HFFc6 (cell line): ENCODE data around the gene PLEKHM1. TPM values are rescaled to one million over a fixed set of nuclear protein-coding genes. Genes with fewer than 3 reads are reported as not detected.
A peak's percentile ranks its signal among the peaks of the same experiment; 100 is the strongest.

Experiments used
- DNase-seq: peaks from one replicate; pipeline ENCODE4 v3.0.0-alpha.2; 2018
- H3K27ac Mint-ChIP-seq: 2 replicates; pipeline ENCODE4 v1.8.0; 2020; ENCODE audit warnings: mild to moderate bottlenecking, mixed read lengths
- H3K27me3 Mint-ChIP-seq: 2 replicates; pipeline ENCODE4 v1.8.0; 2021; ENCODE audit warnings: mild to moderate bottlenecking, moderate library complexity, mixed read lengths; ENCODE audit not compliant: insufficient read depth
- H3K36me3 Mint-ChIP-seq: 2 replicates; pipeline ENCODE4 v1.8.0; 2021; ENCODE audit warnings: low read depth, mixed read lengths
- H3K4me1 Mint-ChIP-seq: 2 replicates; pipeline ENCODE4 v1.8.0; 2020; ENCODE audit warnings: low read depth, mixed read lengths
- H3K4me3 Mint-ChIP-seq: 2 replicates; pipeline ENCODE4 v1.8.0; 2020; ENCODE audit warnings: mild to moderate bottlenecking, moderate library complexity, mixed read lengths
- H3K9me3 Mint-ChIP-seq: 2 replicates; pipeline ENCODE4 v1.8.0; 2020; ENCODE audit warnings: mild to moderate bottlenecking, mixed read lengths
- total RNA-seq, 6 experiments: library from RNA; stranded (reverse); fragmentation: NEBNext Ultra II Directional; extraction: Animal tissue kit (Norgen Biotek cat#: 25700); gene quantifications; 2 replicates in 1 of 6; 3 replicates in 5 of 6; pipeline ENCODE4 v1.2.3, GENCODE V29; 2021
- TF ChIP-seq, protein P1 (sequence below): fragments of 200-600 bp; sonication (generic); IDR thresholded peaks from 2 replicates; pipeline ENCODE4 v1.5.0; 2021; ENCODE audit warnings: antibody characterized with exemption, mild to moderate bottlenecking

Gene PLEKHM1
- total RNA-seq, 6 experiments from 2014 or later: 32.0 to 43.1 (median 36.5) TPM

GRCh38 chr17:45411348-45412105, 79.0 kb downstream of the PLEKHM1 start:
- Mint-ChIP-seq H3K36me3 (no peaks in the 10 kb centered on the region), H3K27me3 (peaks cover 2% of the 10 kb centered on the region), H3K4me3 (no peak overlapping the region), H3K27ac (no peak overlapping the region), H3K9me3 (no peaks in the 10 kb centered on the region), H3K4me1 (peaks cover 10% of the 10 kb centered on the region)
- peak; percentile 34 for DNase-seq
- TF ChIP-seq, protein P1, sequence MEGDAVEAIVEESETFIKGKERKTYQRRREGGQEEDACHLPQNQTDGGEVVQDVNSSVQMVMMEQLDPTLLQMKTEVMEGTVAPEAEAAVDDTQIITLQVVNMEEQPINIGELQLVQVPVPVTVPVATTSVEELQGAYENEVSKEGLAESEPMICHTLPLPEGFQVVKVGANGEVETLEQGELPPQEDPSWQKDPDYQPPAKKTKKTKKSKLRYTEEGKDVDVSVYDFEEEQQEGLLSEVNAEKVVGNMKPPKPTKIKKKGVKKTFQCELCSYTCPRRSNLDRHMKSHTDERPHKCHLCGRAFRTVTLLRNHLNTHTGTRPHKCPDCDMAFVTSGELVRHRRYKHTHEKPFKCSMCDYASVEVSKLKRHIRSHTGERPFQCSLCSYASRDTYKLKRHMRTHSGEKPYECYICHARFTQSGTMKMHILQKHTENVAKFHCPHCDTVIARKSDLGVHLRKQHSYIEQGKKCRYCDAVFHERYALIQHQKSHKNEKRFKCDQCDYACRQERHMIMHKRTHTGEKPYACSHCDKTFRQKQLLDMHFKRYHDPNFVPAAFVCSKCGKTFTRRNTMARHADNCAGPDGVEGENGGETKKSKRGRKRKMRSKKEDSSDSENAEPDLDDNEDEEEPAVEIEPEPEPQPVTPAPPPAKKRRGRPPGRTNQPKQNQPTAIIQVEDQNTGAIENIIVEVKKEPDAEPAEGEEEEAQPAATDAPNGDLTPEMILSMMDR: no peak

- TF ChIP-seq, protein P1: no peak
- H3K9me3 Mint-ChIP-seq: no peaks in the 10 kb centered on the region
- peaks cover 10% of the 10 kb centered on the region for H3K4me1 Mint-ChIP-seq
- H3K4me3 Mint-ChIP-seq: no peak overlapping the region
- H3K36me3 Mint-ChIP-seq: no peaks in the 10 kb centered on the region
- H3K27ac Mint-ChIP-seq: no peak overlapping the region
- H3K27me3 Mint-ChIP-seq: peaks cover 2% of the 10 kb centered on the region
- DNase-seq: no peak
These were observed 80.1 kb downstream of the PLEKHM1 start for GRCh38 chr17:45410144-45411091.

DNA sequence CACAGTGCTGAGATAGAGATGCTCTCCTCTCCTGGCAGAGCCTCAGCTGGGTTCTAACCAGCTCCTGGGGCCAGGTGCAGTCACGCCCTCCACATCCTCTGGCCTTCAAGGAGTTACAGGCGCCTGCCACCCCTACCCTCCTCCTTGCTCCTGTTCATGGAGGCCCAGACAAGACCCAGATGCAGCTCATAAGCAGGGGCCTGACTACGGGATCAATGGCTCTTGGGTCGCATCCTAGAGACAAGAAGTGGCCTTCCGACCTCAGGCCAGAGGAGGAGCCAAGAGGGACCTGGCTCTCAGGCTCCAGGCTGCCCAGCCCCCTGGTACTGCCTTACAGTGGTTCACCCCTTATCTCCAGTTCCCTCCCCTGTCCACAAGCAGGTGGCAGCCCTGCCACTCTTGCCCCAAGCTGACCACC, 80.9 kb downstream of the PLEKHM1 start:
- H3K27me3 Mint-ChIP-seq: peaks cover 2% of the 10 kb centered on the region
- DNase-seq: no peak
- H3K9me3 Mint-ChIP-seq: no peaks in the 10 kb centered on the region
- H3K4me3 Mint-ChIP-seq: no peak overlapping the region
- peaks cover 10% of the 10 kb centered on the region for H3K4me1 Mint-ChIP-seq
- H3K36me3 Mint-ChIP-seq: no peaks in the 10 kb centered on the region
- no peak overlapping the region for H3K27ac Mint-ChIP-seq
- TF ChIP-seq, protein P1: no peak

GRCh38 chr17:45408611-45409421, 81.7 kb downstream of the PLEKHM1 start:
- Mint-ChIP-seq H3K9me3 (no peaks in the 10 kb centered on the region), H3K36me3 (no peaks in the 10 kb centered on the region), H3K4me1 (peaks cover 10% of the 10 kb centered on the region), H3K27me3 (peaks cover 2% of the 10 kb centered on the region), H3K4me3 (no peak overlapping the region), H3K27ac (no peak overlapping the region; the same call in 1 of the 2 replicates)
- DNase-seq: peak; percentile 34
- TF ChIP-seq, protein P1: no peak

DNA sequence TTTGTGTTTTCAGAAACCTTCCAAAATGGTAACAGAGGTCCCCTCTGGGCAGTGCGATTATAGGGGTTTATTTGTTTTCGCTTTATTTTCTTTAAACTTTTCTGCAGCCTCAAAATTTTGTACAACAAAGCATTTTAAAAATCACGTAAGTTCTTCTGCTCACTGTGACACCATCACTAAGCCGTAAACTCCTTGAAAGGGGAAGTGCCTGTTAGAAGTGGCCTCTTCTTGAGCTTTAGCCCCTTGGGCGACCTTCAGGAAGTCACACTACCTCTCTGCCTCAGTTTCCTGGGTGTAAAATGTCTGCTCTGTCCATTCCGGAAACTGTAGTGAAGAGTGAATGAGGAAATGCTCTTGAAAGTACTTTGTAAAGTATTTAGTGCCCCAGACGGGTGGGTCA, 84.4 kb downstream of the PLEKHM1 start:
- Mint-ChIP-seq H3K36me3 (no peaks in the 10 kb centered on the region), H3K4me3 (no peak overlapping the region), H3K27ac (no peak overlapping the region), H3K9me3 (no peaks in the 10 kb centered on the region), H3K4me1 (peaks cover 10% of the 10 kb centered on the region), H3K27me3 (peaks cover 2% of the 10 kb centered on the region; the same call in 1 of the 2 replicates)
- TF ChIP-seq, protein P1: no peak
- DNase-seq: no peak
